T follicular helper cell (primary cell): ENCODE results near the gene CD24.

ENCODE experiments used
- DNase-seq: peaks from one replicate; pipeline ENCODE4 v3.0.0-alpha.2; 2020; ENCODE audit warnings: low read depth

Gene CD24

GRCh38 chr6:106967936-106968555 lies 6.5 kb downstream of the CD24 start:
- DNase-seq = no peak

- DNase-seq = no peak
Measured at GRCh38 chr6:106966671-106967640, 7.6 kb downstream of the CD24 start.

GRCh38 chr6:106966229-106966628 lies 8.3 kb downstream of the CD24 start:
- no peak for DNase-seq

- DNase-seq = no peak
Measured at GRCh38 chr6:106964954-106965353, 9.6 kb downstream of the CD24 start.

DNA sequence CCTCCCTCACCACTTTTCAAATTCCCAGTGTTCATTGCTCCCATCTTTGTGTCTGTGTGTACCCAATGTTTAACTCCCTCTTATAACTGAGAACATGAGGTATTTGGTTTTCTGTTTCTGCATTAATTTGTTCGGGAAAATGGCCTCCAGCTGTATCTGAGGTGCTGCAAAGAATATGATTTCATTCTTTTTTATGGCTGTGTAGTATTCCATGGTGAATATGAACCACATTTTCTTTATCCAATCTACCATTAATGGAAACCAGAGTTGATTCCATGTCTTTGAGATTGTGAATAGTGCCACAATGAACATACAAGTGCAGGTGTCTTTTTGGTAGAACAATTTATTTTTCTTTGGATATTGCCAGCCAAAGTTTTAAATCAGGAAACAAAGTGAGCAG lies 10.4 kb downstream of the CD24 start:
- DNase-seq = no peak

DNA sequence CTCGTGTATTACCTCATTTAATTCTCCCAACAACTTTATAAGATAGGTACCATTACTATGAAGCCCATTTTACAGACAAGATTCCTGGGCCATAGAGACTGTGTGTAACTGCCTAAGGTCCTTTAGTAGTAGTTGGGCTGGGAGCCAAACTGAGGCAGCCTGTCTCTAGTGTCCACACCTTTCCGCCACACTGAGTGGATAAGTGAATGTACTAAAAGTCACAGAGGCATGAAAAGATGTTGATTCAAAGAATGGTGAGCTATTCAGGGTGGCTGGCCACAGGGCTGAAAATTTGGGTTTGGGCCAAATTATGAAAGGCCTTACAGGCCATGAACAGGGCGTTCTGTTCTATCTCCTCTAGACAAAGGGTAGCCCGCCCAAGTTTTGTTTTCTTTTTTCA lies 11.0 kb downstream of the CD24 start:
- no peak for DNase-seq

GRCh38 chr6:106961801-106962200 lies 12.7 kb downstream of the CD24 start:
- DNase-seq = no peak

GRCh38 chr6:106961136-106961535 lies 13.4 kb downstream of the CD24 start:
- no peak for DNase-seq

GRCh38 chr6:106959985-106960384 lies 14.5 kb downstream of the CD24 start:
- DNase-seq = no peak

- no peak for DNase-seq
Measured at GRCh38 chr6:106939848-106940247, 34.7 kb downstream of the CD24 start.

DNA sequence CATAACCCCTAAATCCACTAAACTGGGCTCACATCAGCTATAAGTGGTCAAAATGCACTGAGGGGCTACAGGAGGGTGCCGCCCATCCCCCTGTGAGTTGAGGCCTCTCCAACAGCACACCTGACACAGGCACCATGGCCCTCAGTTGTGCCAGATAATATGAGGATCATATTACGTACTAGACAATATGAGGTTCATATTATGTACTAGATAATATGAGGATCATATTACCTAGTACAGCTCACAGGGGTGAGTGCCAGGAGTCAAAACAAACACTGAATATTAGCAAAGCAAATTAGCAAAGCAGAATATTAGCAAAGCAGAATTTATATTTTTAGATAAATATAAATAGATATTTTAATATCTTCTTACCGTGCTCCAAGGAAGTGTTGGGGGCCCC lies 35.3 kb downstream of the CD24 start:
- no peak for DNase-seq

GRCh38 chr6:106927531-106928398 lies 46.8 kb downstream of the CD24 start:
- DNase-seq = no peak

GRCh38 chr6:106925948-106926347 lies 48.6 kb downstream of the CD24 start:
- DNase-seq = no peak

- DNase-seq = no peak
Measured at GRCh38 chr6:106924694-106925523, 49.6 kb downstream of the CD24 start.

GRCh38 chr6:106922626-106923025 lies 51.9 kb downstream of the CD24 start:
- no peak for DNase-seq
